ENCODE measurements around the gene ZACN. TPM values are rescaled to one million over a fixed set of nuclear protein-coding genes. Genes with fewer than 3 reads are reported as not detected.

The ZACN gene
- total RNA-seq, 1 experiment from 2014 or later: 0.09 TPM

DNA sequence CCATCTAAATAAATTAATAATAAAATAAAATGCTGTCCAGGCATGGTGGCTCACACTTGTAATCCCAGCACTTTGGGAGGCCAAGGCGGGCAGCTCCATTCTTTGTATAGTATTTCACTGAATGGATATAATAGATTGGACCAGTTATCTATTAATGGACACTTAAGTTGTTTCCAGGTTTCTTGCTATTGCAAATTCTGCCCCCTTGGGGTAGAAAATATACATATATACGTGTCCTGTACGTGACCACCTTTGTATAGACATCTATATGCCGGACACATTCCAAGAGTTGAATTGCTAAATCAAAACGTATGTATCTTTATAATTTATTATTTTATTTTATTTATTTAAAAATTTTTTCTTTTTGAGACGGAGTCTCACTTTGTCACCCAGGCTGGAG, 28.5 kb downstream of the ZACN start:
- peaks cover 20 to 29% of the 10 kb centered on the region in 2 experiments for H3K4me1 Mint-ChIP-seq
- no peak overlapping the region for H3K56ac ChIP-seq (ENCODE audit: insufficient read length, low read depth, low read length)
- no peak overlapping the region for H3K23ac ChIP-seq (ENCODE audit: insufficient read length, low read depth, low read length)
- no peak overlapping the region for H3K9ac ChIP-seq (ENCODE audit: extremely low read depth, insufficient read length, low read length)
- H4K20me1 ChIP-seq (ENCODE audit: control insufficient read depth, insufficient read depth, insufficient read length): peaks cover 4% of the 10 kb centered on the region
- H4K5ac ChIP-seq (ENCODE audit: insufficient read length, low read depth, low read length): no peak overlapping the region
- H3K27me3 ChIP-seq (ENCODE audit: insufficient read depth, low read length): no peaks in the 10 kb centered on the region
- H3K79me1 ChIP-seq (ENCODE audit: insufficient read depth, low read depth, low read length, poor library complexity, severe bottlenecking): no peaks in the 10 kb centered on the region
- no peak overlapping the region for H2BK20ac ChIP-seq (ENCODE audit: low read depth, low read length, poor library complexity, severe bottlenecking)
- WGBS (ENCODE audit: extremely low coverage, insufficient read length, low lambda C conversion rate): no CpG with 5 or more reads among the region's 6 CpGs
- no peak overlapping the region for H3K18ac ChIP-seq (ENCODE audit: insufficient read length, low read depth, low read length)
- H3K14ac ChIP-seq (ENCODE audit: insufficient read depth, low read length): no peak overlapping the region
- H3K27ac ChIP-seq (ENCODE audit: insufficient read length, low read depth, low read length): no peak overlapping the region
- peaks cover 6% of the 10 kb centered on the region for H3K4me1 ChIP-seq (ENCODE audit: insufficient read depth, low read length)
- no peak overlapping the region for H2AK5ac ChIP-seq (ENCODE audit: insufficient read length, low read length)
- H3K23me2 ChIP-seq (ENCODE audit: insufficient read length, low read depth, low read length, poor library complexity, severe bottlenecking): peaks cover 11% of the 10 kb centered on the region
- H3K4me2 ChIP-seq (ENCODE audit: insufficient read depth, insufficient read length, low read length): no peak overlapping the region
- no peak overlapping the region for H4K8ac ChIP-seq (replicated peaks; ENCODE audit: insufficient read length, low read depth, low read length)
- H3K9me3 Mint-ChIP-seq: peaks cover 0 to 3% of the 10 kb centered on the region in 2 experiments; a peak in 1 of 5 replicates
- no peak overlapping the region for H3K4ac ChIP-seq (ENCODE audit: low read depth, low read length)
- no peak overlapping the region for H2BK120ac ChIP-seq (ENCODE audit: low read depth, low read length, poor library complexity, severe bottlenecking)
- no peak overlapping the region for H2BK12ac ChIP-seq (ENCODE audit: insufficient read length, low read depth, low read length)
- H3T11ph ChIP-seq (ENCODE audit: low read length): no peak overlapping the region
- H2BK5ac ChIP-seq (ENCODE audit: insufficient read length, low read length): no peak overlapping the region
- no peaks in the 10 kb centered on the region for H3K79me2 ChIP-seq (ENCODE audit: insufficient read depth, low read length)
- TF ChIP-seq, protein P1, sequence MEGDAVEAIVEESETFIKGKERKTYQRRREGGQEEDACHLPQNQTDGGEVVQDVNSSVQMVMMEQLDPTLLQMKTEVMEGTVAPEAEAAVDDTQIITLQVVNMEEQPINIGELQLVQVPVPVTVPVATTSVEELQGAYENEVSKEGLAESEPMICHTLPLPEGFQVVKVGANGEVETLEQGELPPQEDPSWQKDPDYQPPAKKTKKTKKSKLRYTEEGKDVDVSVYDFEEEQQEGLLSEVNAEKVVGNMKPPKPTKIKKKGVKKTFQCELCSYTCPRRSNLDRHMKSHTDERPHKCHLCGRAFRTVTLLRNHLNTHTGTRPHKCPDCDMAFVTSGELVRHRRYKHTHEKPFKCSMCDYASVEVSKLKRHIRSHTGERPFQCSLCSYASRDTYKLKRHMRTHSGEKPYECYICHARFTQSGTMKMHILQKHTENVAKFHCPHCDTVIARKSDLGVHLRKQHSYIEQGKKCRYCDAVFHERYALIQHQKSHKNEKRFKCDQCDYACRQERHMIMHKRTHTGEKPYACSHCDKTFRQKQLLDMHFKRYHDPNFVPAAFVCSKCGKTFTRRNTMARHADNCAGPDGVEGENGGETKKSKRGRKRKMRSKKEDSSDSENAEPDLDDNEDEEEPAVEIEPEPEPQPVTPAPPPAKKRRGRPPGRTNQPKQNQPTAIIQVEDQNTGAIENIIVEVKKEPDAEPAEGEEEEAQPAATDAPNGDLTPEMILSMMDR (conservative IDR thresholded peaks at IDR 0.05): peak; percentile 37; the same call in 2 of the 3 replicates
- no peak overlapping the region for H2AFZ ChIP-seq (ENCODE audit: low read length)
- H3K36me3 Mint-ChIP-seq (ENCODE audit: insufficient read depth in 1 of 3, low read depth in 3 of 3): peaks cover 0 to 5% (median 0%) of the 10 kb centered on the region in 3 experiments; a peak in 1 of 7 replicates
- no peaks in the 10 kb centered on the region; the same call in none of the 2 replicates for H3K27me3 Mint-ChIP-seq (ENCODE audit: low read depth)
- DNase-seq: no peak
- no peak overlapping the region for H4K91ac ChIP-seq (ENCODE audit: insufficient read length, low read depth, low read length)
- no peak overlapping the region for H3K27ac Mint-ChIP-seq
- no peaks in the 10 kb centered on the region for H3K9me3 ChIP-seq (ENCODE audit: control insufficient read depth, low read depth, low read length)
- no peak overlapping the region for H3K4me3 Mint-ChIP-seq
- no peak overlapping the region for H2BK15ac ChIP-seq (ENCODE audit: low read depth, low read length)
